AG04449 (cell line): Measurements from ENCODE around the gene RUSF1.
"Not testable (repeated sequence)": the region's sequence is repeated elsewhere in the genome, so short reads cannot be mapped to it uniquely, and the experiment has no call there.

Experiments
- CTCF ChIA-PET: fragments of 350-600 bp; formaldehyde crosslinking; extraction: SDS; loops from one replicate; lab custom pipeline; 2021; ENCODE audit warnings: antibody characterized with exemption; lab: Yijun Ruan, JAX
- POLR2A ChIA-PET: fragments of 400-600, 350-600 bp; formaldehyde crosslinking; extraction: SDS; loops from one replicate; lab custom pipeline; 2020; ENCODE audit warnings: antibody characterized with exemption, inconsistent platforms; lab: Yijun Ruan, JAX
- DNase-seq: peaks from one replicate; pipeline ENCODE4 v3.0.0-alpha.2; 2010; ENCODE audit warnings: low read depth, low spot score
- H3K4me3 ChIP-seq: 2 replicates; pipeline ENCODE4 v1.5.1; 2011; ENCODE audit warnings: low read depth, mild to moderate bottlenecking, control low read depth, low read length
- TF ChIP-seq, protein P1 (sequence below): IDR thresholded peaks from one replicate; pipeline ENCODE4 v1.5.1; 2011; ENCODE audit warnings: mild to moderate bottlenecking, moderate library complexity, low read length, control low read depth, inconsistent platforms; ENCODE audit not compliant: insufficient read depth; ENCODE audit errors: missing control alignments

Gene RUSF1

DNA sequence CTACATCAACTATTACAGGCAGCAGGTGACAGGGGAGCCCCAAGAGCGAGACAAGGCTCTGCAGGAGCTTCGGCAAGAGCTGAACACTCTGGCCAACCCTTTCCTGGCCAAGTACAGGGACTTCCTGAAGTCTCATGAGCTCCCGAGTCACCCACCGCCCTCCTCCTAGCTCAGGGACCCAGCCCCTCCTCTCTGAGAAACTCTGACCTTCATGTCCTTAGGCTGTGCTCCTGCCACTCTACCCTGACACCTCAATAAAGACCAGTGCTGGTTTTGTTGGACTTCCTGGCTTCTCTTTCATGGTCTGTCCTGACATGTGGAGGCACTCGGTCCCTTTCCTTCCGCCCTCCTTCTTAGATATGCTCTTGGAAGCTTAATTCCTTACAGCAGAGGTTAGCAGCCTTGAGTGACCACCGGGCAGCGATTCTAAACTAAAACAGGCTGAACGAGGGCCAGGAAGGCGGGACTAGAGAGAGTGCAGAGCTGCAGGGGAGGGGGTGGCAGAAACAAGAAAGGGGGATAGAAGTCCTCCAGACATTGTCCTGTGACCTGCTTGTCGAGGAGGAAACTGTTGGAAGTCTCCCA, 20.4 kb upstream of the RUSF1 start:
- CTCF ChIA-PET: interaction anchor here (1.2 to 1.5 kb wide), 2 partner anchors 18 to 340 kb away, joined by 3 read pairs; no protein-coding TSS in a partner anchor
- POLR2A ChIA-PET: interaction anchor here (1.5 kb wide), 1 partner anchor 20 kb away, joined by 8 read pairs; the partner anchor contains the start of gene RUSF1
- H3K4me3 ChIP-seq: peak overlapping the region; percentile 50
- no peak for DNase-seq
- TF ChIP-seq, protein P1, sequence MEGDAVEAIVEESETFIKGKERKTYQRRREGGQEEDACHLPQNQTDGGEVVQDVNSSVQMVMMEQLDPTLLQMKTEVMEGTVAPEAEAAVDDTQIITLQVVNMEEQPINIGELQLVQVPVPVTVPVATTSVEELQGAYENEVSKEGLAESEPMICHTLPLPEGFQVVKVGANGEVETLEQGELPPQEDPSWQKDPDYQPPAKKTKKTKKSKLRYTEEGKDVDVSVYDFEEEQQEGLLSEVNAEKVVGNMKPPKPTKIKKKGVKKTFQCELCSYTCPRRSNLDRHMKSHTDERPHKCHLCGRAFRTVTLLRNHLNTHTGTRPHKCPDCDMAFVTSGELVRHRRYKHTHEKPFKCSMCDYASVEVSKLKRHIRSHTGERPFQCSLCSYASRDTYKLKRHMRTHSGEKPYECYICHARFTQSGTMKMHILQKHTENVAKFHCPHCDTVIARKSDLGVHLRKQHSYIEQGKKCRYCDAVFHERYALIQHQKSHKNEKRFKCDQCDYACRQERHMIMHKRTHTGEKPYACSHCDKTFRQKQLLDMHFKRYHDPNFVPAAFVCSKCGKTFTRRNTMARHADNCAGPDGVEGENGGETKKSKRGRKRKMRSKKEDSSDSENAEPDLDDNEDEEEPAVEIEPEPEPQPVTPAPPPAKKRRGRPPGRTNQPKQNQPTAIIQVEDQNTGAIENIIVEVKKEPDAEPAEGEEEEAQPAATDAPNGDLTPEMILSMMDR: no peak

DNA sequence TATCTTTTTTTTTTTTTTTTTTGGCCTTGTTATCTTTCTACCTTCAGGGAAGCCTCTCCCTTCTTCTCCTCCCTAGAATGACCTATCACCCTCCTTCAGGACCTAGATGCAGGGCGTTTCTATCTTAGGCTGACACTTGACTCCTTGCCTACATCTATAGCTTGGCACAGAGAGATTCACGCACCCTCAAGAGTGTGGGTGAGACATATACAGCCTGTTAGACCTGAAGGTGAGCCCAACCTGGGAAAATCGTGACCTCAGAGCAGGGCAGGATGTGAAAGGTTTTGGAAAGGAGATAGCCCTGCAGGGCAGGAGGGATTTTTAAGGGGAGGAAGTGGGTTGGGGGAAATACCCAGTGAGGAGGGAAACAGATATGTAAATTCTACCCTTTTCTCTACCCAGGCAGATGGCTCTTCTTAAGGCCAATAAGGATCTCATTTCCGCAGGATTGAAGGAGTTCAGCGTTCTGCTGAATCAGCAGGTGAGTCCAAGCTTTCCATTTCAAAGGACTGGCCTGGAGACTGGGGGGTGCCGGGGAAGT, 19.6 kb upstream of the RUSF1 start, which contains the start of gene AHSP:
Gene AHSP, plus strand, starts transcription at position 167 of the 541 bp plus-strand sequence. Its CDS starts 240 bp downstream, at position 407.
- CTCF ChIA-PET: no interaction called here
- POLR2A ChIA-PET: no interaction called here
- no peak for DNase-seq
- H3K4me3 ChIP-seq: peak within 1 kb of the TSS; percentile 50
- TF ChIP-seq, protein P1: no peak

DNA sequence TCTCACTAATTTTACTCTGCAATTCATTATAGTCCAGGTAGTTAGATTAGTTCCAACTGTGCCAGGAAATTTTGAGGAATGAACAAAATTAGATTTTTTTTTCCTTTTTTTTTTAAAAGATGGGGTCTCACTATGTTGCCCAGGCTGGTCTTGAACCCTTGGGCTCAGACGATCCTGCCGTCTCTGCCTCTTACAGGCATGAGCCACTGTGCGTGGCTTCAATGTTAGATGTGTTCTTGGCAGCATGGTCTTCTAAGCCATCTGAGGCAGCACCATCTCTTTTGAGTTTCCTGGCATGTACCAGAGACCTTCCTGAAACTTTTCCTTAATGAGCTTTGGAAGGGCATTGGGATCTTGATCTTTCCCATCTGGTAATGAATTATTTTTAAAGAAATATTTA, 16.9 kb upstream of the RUSF1 start:
- DNase-seq: no peak
- POLR2A ChIA-PET: no interaction called here
- CTCF ChIA-PET: no interaction called here
- TF ChIP-seq, protein P1: no peak
- H3K4me3 ChIP-seq: no peak overlapping the region

DNA sequence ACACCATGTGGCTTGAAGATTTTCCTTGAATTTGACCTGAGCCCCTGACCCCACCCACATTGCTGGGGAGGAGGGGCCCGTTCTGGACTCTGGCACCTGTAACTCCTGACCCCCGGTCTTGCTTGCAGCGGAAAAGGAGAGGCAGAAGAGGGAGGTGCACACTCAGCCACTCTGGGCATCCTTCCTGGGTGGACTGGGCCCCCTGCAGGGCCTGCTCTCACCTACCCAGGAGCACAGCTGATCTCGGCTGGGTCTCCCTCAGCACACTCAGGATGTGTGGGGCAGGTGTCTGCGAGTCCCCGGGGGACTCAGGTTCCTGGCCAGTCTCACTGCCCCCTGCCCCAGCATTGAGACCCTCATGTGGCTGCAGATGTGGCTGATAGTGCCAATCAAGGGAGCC, 15.6 kb upstream of the RUSF1 start:
- DNase-seq, CTCF ChIA-PET, H3K4me3 ChIP-seq, POLR2A ChIA-PET: not testable (repeated sequence)

DNA sequence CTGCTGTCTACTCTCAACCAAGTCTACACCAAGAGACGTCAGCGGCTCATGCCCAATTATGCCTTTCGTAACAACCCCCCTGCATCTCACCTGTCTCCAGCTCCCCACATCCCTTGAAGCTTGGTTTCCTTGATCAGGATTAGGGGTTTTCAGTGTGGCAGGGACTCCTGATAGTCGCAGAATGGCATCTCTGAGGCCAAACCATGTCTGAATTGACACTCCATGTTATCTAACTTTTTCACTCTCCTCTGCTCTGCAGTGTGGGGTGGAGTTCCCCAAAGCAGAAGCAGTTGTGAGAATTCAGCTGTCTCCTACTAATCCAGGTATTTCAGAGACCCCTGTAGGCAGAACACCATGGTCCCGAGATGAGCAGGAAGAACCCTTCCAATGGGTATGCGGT, 13.9 kb upstream of the RUSF1 start:
- ChIA-PET POLR2A (no interaction called here), CTCF (no interaction called here)
- no peak for DNase-seq
- H3K4me3 ChIP-seq: no peak overlapping the region
- TF ChIP-seq, protein P1: no peak

DNA sequence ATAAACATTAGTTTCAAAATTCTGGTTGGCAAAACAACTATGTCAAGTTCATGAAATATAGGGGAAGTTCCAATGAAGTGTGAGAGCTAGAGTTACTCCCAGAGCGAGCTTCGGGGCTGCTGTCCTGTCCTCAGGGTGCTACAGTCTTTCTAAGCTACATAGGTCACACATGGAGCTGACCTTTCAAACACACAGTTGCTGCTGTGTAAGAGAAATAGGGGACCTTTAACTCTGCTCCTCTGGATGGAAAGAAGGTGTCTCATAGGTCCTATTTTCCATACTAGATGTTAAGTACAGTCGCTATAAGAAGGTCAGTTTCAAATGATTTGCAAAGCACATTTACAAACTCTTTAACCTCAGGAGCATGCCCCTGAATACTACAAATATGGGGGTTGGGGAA, 13.2 kb upstream of the RUSF1 start:
- ChIA-PET POLR2A (no interaction called here), CTCF (no interaction called here)
- TF ChIP-seq, protein P1: no peak
- no peak overlapping the region for H3K4me3 ChIP-seq
- DNase-seq: no peak

DNA sequence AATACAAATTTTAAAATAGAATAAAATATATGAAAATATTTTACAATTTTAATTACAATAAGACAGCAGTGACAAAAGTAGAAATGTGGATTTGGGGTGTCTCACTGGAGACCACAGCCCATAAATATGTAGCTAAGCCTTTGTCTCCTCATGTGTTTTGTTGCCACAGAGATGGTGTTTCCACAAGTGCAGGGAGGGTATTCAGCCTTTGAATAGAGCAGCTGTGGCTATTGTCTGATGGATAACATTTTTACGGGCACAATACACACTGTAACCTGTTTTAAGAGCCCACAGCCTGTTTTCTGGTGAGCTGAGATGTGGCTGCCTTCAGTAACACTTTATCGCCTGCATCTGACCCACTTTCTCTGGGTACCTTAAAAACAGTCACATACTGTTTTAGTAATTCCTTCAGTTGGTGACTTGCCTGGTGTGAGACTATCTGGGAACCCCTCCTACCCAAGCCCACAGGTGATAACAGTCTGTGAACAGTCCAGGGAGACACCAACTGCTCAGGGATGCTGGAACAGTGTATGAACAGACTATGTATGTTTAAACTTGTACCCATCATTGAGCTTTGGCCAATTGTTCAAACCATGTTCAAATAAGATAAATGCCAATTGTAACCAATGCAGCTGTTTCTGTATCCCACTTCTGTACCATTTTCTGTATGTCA, 11.7 kb upstream of the RUSF1 start:
- no peak for DNase-seq
- ChIA-PET CTCF (no interaction called here), POLR2A (no interaction called here)
- TF ChIP-seq, protein P1: no peak
- H3K4me3 ChIP-seq: no peak overlapping the region
